ENCODE data around the gene DAGLB. TPM values are rescaled to one million over a fixed set of nuclear protein-coding genes. Genes with fewer than 3 reads are reported as not detected.
A peak's percentile ranks its signal among the peaks of the same experiment; 100 is the strongest.

DAGLB gene
- total and polyA plus RNA-seq, 2 experiments from 2014 or later, result 26.7 to 31.7 TPM

DNA sequence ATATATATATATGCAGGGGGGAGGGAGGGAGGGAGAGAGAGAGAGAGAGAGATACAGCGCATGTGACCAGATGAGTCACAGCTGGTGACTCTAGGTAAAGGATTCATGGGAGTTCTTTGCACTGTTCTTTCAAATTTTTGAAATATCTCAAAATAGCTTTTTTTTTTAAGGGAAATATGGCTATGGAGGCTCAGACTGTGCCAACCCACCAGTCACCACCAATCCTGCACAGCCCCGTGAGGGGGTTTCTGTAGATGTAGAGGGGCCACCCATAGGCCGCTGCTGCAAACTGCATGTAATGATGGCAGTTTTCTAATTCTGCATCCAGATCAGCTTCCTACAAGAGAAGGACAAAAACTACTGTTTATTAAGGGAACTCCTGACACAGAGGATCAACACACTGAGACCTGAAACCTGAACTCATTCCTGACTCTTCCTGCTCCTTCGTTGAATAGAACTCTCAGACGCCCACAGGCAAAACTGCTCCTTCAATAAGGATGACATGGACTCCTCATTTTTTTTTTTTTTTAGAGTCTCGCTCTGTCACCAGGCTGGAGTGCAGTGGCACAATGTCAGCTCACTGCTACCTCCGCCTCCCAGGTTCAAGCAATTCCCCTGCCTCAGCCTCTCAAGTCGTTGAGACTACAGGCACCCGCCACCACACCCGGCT, 17.3 kb downstream of the DAGLB start:
- Histone ChIP-seq H2AFZ (no peak overlapping the region), H3K4me3 (no peak overlapping the region), H3K27ac (no peak overlapping the region), H3K27me3 (replicated peaks; ENCODE audit: insufficient read depth) (no peaks in the 10 kb centered on the region), H3K4me1 (ENCODE audit: insufficient read depth) (peaks cover 2% of the 10 kb centered on the region; the same call in 1 of the 2 replicates), H3K9me2 (ENCODE audit: insufficient read depth) (no peaks in the 10 kb centered on the region), H3K9me3 (ENCODE audit: low read depth) (no peaks in the 10 kb centered on the region), H4K20me1 (ENCODE audit: insufficient read depth) (no peaks in the 10 kb centered on the region; the same call in 1 of the 2 replicates), H3K9ac (no peak overlapping the region), H3K36me3 (ENCODE audit: low read depth) (peaks cover 59% of the 10 kb centered on the region), H3K4me2 (ENCODE audit: unreplicated experiment) (no peak overlapping the region), H3F3A (ENCODE audit: insufficient read depth) (peaks cover 12% of the 10 kb centered on the region; the same call in 1 of the 2 replicates), H3K79me2 (ENCODE audit: insufficient read depth) (peaks cover 83% of the 10 kb centered on the region)
- 86 to 93% methylated on average over 9 to 10 of the region's 10 CpGs for WGBS, 2 experiments (ENCODE audit: low coverage in 1 of 2, low lambda C conversion rate in 2 of 2, missing lambda C conversion rate in 2 of 2)
- in situ Hi-C loops (cut with MboI), result no loop called here
- TF ChIP-seq EZH2phosphoT487 (IDR thresholded peaks at IDR 0.05; ENCODE audit: insufficient read depth, low read depth), result no peak
- no peak for TF ChIP-seq EZH2 (IDR thresholded peaks at IDR 0.05; ENCODE audit: insufficient read depth, poor library complexity, severe bottlenecking)
- peak; percentile 65 for DNase-seq

DNA sequence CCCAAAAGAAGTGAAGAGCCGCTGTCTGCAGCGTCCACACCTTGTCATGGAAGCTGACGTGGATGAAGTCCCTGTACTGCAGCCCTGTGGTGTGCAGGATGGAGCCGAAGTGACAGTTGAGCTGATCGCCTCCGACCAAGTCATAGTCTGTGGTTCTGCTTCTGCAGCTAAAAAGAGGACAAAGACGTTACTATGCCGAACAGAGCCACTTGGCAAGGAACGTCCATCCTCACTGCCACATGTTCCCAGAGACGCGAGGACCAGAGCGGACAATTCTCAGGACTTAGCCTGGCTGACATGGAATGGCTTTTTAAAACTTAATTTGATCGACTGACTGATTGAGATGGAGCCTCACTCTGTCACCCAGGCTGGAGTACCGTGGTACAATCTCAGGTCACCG, 21.8 kb downstream of the DAGLB start:
- Histone ChIP-seq H3K36me3 (ENCODE audit: low read depth) (peaks cover 41% of the 10 kb centered on the region), H3K9me2 (ENCODE audit: insufficient read depth) (no peaks in the 10 kb centered on the region), H3K9me3 (ENCODE audit: low read depth) (no peaks in the 10 kb centered on the region), H3K79me2 (ENCODE audit: insufficient read depth) (peaks cover 41% of the 10 kb centered on the region), H3K27me3 (replicated peaks; ENCODE audit: insufficient read depth) (no peaks in the 10 kb centered on the region), H3K27ac (no peak overlapping the region), H2AFZ (no peak overlapping the region), H4K20me1 (ENCODE audit: insufficient read depth) (no peaks in the 10 kb centered on the region), H3K4me3 (no peak overlapping the region), H3K4me2 (ENCODE audit: unreplicated experiment) (no peak overlapping the region), H3F3A (ENCODE audit: insufficient read depth) (0 out of 2 replicates have a peak, but pooled peaks cover 5% of the 10 kb centered on the region), H3K4me1 (ENCODE audit: insufficient read depth) (no peaks in the 10 kb centered on the region), H3K9ac (no peak overlapping the region)
- WGBS, 2 experiments (ENCODE audit: low coverage in 1 of 2, low lambda C conversion rate in 2 of 2, missing lambda C conversion rate in 2 of 2), result 97 to 99% methylated on average over 15 of the region's 15 CpGs
- DNase-seq, result no peak
- in situ Hi-C loops (cut with MboI), result no loop called here
- TF ChIP-seq EZH2phosphoT487 (IDR thresholded peaks at IDR 0.05; ENCODE audit: insufficient read depth, low read depth), result no peak
- no peak for TF ChIP-seq EZH2 (IDR thresholded peaks at IDR 0.05; ENCODE audit: insufficient read depth, poor library complexity, severe bottlenecking)

DNA sequence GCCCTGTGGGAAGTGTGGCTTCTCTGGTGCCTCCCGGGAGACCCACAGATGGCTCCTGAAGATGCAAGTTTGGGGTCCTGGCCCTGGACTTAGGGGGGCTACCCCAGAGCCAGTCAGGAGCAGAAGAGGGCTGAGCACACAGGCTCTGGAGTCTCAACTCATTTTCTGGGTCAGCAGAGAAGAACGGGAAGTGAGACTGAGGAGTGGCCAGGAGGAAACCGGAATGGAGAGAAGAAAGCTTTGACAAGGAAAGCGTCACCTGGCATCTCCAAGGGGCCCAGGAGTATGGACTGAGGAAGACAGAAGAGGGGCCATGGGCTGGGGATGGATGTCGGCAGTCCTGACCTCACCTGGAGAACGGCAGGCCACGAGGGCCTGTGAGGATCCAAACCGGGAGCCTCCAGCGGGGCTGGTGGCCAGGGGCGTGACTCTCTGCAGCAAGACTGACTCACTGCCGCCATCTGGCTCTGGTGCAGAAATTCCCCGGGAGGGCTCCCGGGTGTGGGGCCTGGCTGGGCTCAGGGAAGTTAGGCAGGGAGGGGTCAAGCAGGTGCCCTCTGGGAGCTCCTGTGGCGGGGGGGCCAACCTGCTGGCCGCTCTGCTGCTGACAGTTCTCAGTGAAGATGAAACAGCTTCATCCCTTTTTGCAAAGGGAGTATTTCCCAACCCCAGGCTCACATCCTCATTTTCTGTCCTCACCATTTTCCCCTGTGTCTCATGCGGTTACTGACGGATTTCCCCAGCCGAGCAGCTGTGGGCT, 23.6 kb downstream of the DAGLB start:
- Histone ChIP-seq H3K9ac (no peak overlapping the region), H3K9me3 (ENCODE audit: low read depth) (no peaks in the 10 kb centered on the region), H3K4me2 (ENCODE audit: unreplicated experiment) (no peak overlapping the region), H3K27me3 (replicated peaks; ENCODE audit: insufficient read depth) (no peaks in the 10 kb centered on the region), H3K27ac (no peak overlapping the region), H2AFZ (no peak overlapping the region), H3K4me1 (ENCODE audit: insufficient read depth) (no peaks in the 10 kb centered on the region), H3K9me2 (ENCODE audit: insufficient read depth) (no peaks in the 10 kb centered on the region), H3F3A (ENCODE audit: insufficient read depth) (no peaks in the 10 kb centered on the region), H3K4me3 (no peak overlapping the region), H4K20me1 (ENCODE audit: insufficient read depth) (no peaks in the 10 kb centered on the region), H3K36me3 (ENCODE audit: low read depth) (peaks cover 37% of the 10 kb centered on the region), H3K79me2 (ENCODE audit: insufficient read depth) (peaks cover 27% of the 10 kb centered on the region)
- 79 to 86% methylated on average over 17 of the region's 18 CpGs for WGBS, 2 experiments (ENCODE audit: low coverage in 1 of 2, low lambda C conversion rate in 2 of 2, missing lambda C conversion rate in 2 of 2)
- in situ Hi-C loops (cut with MboI), result no loop called here
- peak; percentile 38 for DNase-seq
- TF ChIP-seq EZH2phosphoT487 (IDR thresholded peaks at IDR 0.05; ENCODE audit: insufficient read depth, low read depth), result no peak
- TF ChIP-seq EZH2 (IDR thresholded peaks at IDR 0.05; ENCODE audit: insufficient read depth, poor library complexity, severe bottlenecking), result no peak

- Histone ChIP-seq H3K4me2 (ENCODE audit: unreplicated experiment) (no peak overlapping the region), H3K9me3 (ENCODE audit: low read depth) (no peaks in the 10 kb centered on the region), H3K4me1 (ENCODE audit: insufficient read depth) (no peaks in the 10 kb centered on the region), H3F3A (ENCODE audit: insufficient read depth) (no peaks in the 10 kb centered on the region), H3K4me3 (no peak overlapping the region), H3K9ac (no peak overlapping the region), H3K36me3 (ENCODE audit: low read depth) (peaks cover 29% of the 10 kb centered on the region), H4K20me1 (ENCODE audit: insufficient read depth) (no peaks in the 10 kb centered on the region), H3K79me2 (ENCODE audit: insufficient read depth) (peaks cover 24% of the 10 kb centered on the region), H2AFZ (no peak overlapping the region), H3K27me3 (replicated peaks; ENCODE audit: insufficient read depth) (no peaks in the 10 kb centered on the region), H3K27ac (no peak overlapping the region), H3K9me2 (ENCODE audit: insufficient read depth) (no peaks in the 10 kb centered on the region)
- in situ Hi-C loops (cut with MboI), result no loop called here
- no peak for DNase-seq
- TF ChIP-seq EZH2 (IDR thresholded peaks at IDR 0.05; ENCODE audit: insufficient read depth, poor library complexity, severe bottlenecking) (no peak), EZH2phosphoT487 (IDR thresholded peaks at IDR 0.05; ENCODE audit: insufficient read depth, low read depth) (no peak)
- WGBS, 2 experiments (ENCODE audit: low coverage in 1 of 2, low lambda C conversion rate in 2 of 2, missing lambda C conversion rate in 2 of 2), result 96 to 98% methylated on average over 18 of the region's 18 CpGs
Measured at GRCh38 chr7:6422926-6423632, 24.7 kb downstream of the DAGLB start.

Data from GM23248 (cell line).